DMS53 (cell line): ENCODE results near the gene PBXIP1.

Experiments used
- DNase-seq: peaks from one replicate; lab custom pipeline; 2025; lab: John Stamatoyannopoulos, UW

Gene PBXIP1

GRCh38 chr1:154955718-154956543 is at the start of gene PBXIP1:
Gene PBXIP1 (minus strand): TSS chr1:154956099. CDS start chr1:154953721, 2,378 bp downstream.
- DNase-seq = peak; percentile 95

- no peak for DNase-seq
Observed at GRCh38 chr1:155005076-155006011, 49.4 kb upstream of the PBXIP1 start.

GRCh38 chr1:155004352-155005075 is 48.6 kb upstream of the PBXIP1 start:
- DNase-seq = no peak

- DNase-seq = peak; percentile 66
Observed at GRCh38 chr1:155003766-155004351, 48.0 kb upstream of the PBXIP1 start.

GRCh38 chr1:155003227-155003765 is 47.4 kb upstream of the PBXIP1 start:
- peak; percentile 64 for DNase-seq

- DNase-seq = no peak
Observed at GRCh38 chr1:155002464-155003226, 46.7 kb upstream of the PBXIP1 start, which contains the start of gene ZBTB7B. Gene ZBTB7B (plus strand): TSS chr1:155002802. CDS start chr1:155014661, 11,859 bp downstream.

GRCh38 chr1:155001675-155002463 is 46.0 kb upstream of the PBXIP1 start:
- peak; percentile 100 for DNase-seq

- no peak for DNase-seq
Observed at GRCh38 chr1:155001425-155001674, 45.5 kb upstream of the PBXIP1 start.

- DNase-seq = peak; percentile 99
Observed at GRCh38 chr1:155000726-155001424, 45.0 kb upstream of the PBXIP1 start.

GRCh38 chr1:155000411-155000725 is 44.5 kb upstream of the PBXIP1 start:
- no peak for DNase-seq

- peak; percentile 91 for DNase-seq
Observed at GRCh38 chr1:154999571-155000410, 43.9 kb upstream of the PBXIP1 start.

GRCh38 chr1:154998818-154999570 is 43.1 kb upstream of the PBXIP1 start:
- DNase-seq = peak; percentile 80

GRCh38 chr1:154998201-154998780 is 42.4 kb upstream of the PBXIP1 start:
- DNase-seq = no peak

- DNase-seq = no peak
Observed at GRCh38 chr1:154996966-154997701, 41.2 kb upstream of the PBXIP1 start.

- peak; percentile 62 for DNase-seq
Observed at GRCh38 chr1:154995301-154995983, 39.5 kb upstream of the PBXIP1 start.

GRCh38 chr1:154994591-154994990 is 38.7 kb upstream of the PBXIP1 start:
- DNase-seq = peak; percentile 41
